ENCODE measurements around the gene SETD3. TPM values are rescaled to one million over a fixed set of nuclear protein-coding genes. Genes with fewer than 3 reads are reported as not detected.

The SETD3 gene
- total RNA-seq, 1 donor from 2014 or later, result 26.4 TPM

- TF ChIP-seq, protein P1, sequence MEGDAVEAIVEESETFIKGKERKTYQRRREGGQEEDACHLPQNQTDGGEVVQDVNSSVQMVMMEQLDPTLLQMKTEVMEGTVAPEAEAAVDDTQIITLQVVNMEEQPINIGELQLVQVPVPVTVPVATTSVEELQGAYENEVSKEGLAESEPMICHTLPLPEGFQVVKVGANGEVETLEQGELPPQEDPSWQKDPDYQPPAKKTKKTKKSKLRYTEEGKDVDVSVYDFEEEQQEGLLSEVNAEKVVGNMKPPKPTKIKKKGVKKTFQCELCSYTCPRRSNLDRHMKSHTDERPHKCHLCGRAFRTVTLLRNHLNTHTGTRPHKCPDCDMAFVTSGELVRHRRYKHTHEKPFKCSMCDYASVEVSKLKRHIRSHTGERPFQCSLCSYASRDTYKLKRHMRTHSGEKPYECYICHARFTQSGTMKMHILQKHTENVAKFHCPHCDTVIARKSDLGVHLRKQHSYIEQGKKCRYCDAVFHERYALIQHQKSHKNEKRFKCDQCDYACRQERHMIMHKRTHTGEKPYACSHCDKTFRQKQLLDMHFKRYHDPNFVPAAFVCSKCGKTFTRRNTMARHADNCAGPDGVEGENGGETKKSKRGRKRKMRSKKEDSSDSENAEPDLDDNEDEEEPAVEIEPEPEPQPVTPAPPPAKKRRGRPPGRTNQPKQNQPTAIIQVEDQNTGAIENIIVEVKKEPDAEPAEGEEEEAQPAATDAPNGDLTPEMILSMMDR (IDR thresholded peaks at IDR 0.05), result no peak
- no peak overlapping the region for H3K27ac ChIP-seq
- intact Hi-C loops (cut with DNase I), result no loop called here
- DNase-seq (ENCODE audit: low spot score in 2 of 2), result no peak
- H3K27me3 ChIP-seq, result no peaks in the 10 kb centered on the region
- H3K36me3 ChIP-seq, result peaks cover 9 to 21% of the 10 kb centered on the region in 2 donors
- no peaks in the 10 kb centered on the region for H3K9me3 ChIP-seq
- H3K4me3 ChIP-seq, result no peak overlapping the region
- H3K4me1 ChIP-seq, result no peaks in the 10 kb centered on the region
These were observed 54.4 kb downstream of the SETD3 start for GRCh38 chr14:99426265-99426664.

- TF ChIP-seq, protein P1 (IDR thresholded peaks at IDR 0.05), result no peak
- no peaks in the 10 kb centered on the region for H3K27me3 ChIP-seq
- H3K36me3 ChIP-seq, result peaks cover 9 to 21% of the 10 kb centered on the region in 2 donors
- no peaks in the 10 kb centered on the region for H3K4me1 ChIP-seq
- intact Hi-C loops (cut with DNase I), result no loop called here
- H3K9me3 ChIP-seq, result no peaks in the 10 kb centered on the region
- no peak overlapping the region for H3K4me3 ChIP-seq
- no peak overlapping the region for H3K27ac ChIP-seq
- no peak for DNase-seq (ENCODE audit: low spot score in 2 of 2)
These were observed 55.4 kb downstream of the SETD3 start for GRCh38 chr14:99425272-99425681.

- Histone ChIP-seq H3K27me3 (no peaks in the 10 kb centered on the region), H3K4me1 (no peaks in the 10 kb centered on the region), H3K9me3 (no peaks in the 10 kb centered on the region), H3K36me3 (peaks cover 9 to 21% of the 10 kb centered on the region in 2 donors), H3K4me3 (no peak overlapping the region), H3K27ac (no peak overlapping the region)
- intact Hi-C loops (cut with DNase I), result no loop called here
- TF ChIP-seq, protein P1 (IDR thresholded peaks at IDR 0.05), result no peak
- DNase-seq (ENCODE audit: low spot score in 2 of 2), result no peak
These were observed 56.3 kb downstream of the SETD3 start for GRCh38 chr14:99424306-99424877.

DNA sequence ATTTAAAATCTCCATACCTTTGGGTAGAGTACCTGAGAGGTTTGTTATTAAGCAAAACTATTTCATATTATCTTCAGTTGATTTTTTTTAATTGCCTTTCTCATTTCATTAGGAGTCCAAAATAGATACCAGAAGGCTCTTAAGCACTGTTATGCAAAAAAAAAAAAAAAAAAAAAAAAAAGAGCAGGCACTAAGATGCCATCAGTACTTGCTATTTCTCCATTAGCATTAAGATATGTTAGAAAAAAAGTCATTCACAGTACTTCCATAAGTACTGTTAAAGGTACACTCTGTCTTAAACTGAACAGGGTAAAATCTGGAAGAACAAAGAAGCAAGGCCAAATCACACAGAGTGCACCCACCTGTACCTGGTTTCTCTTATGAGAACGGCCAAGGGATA, 57.2 kb downstream of the SETD3 start:
- no peaks in the 10 kb centered on the region for H3K9me3 ChIP-seq
- H3K36me3 ChIP-seq, result peaks cover under 1 to 14% of the 10 kb centered on the region in 2 donors
- H3K4me1 ChIP-seq, result no peaks in the 10 kb centered on the region
- H3K27me3 ChIP-seq, result no peaks in the 10 kb centered on the region
- intact Hi-C loops (cut with DNase I), result no loop called here
- H3K4me3 ChIP-seq, result no peak overlapping the region
- TF ChIP-seq, protein P1 (IDR thresholded peaks at IDR 0.05), result no peak
- no peak overlapping the region for H3K27ac ChIP-seq
- no peak for DNase-seq (ENCODE audit: low spot score in 2 of 2)

- TF ChIP-seq, protein P1 (IDR thresholded peaks at IDR 0.05), result no peak
- intact Hi-C loops (cut with DNase I), result no loop called here
- no peak for DNase-seq (ENCODE audit: low spot score in 2 of 2)
- no peaks in the 10 kb centered on the region for H3K27me3 ChIP-seq
- H3K4me3 ChIP-seq, result no peak overlapping the region
- peaks cover 0 to 10% of the 10 kb centered on the region in 2 donors for H3K36me3 ChIP-seq
- H3K9me3 ChIP-seq, result no peaks in the 10 kb centered on the region
- no peaks in the 10 kb centered on the region for H3K4me1 ChIP-seq
- H3K27ac ChIP-seq, result no peak overlapping the region
These were observed 58.2 kb downstream of the SETD3 start for GRCh38 chr14:99422228-99423010.

Measured in ascending aorta (tissue), 2 donors.